ENCODE data around the gene ZFAND2B. TPM values are rescaled to one million over a fixed set of nuclear protein-coding genes. Genes with fewer than 3 reads are reported as not detected.

ZFAND2B gene
- polyA plus RNA-seq, 1 donor from 2014 or later = 73.6 TPM

- Histone ChIP-seq H2AFZ (ENCODE audit: low read depth, low read length) (peak overlapping the region; percentile 41), H3K27me3 (ENCODE audit: insufficient read depth, low read depth, low read length) (no peaks in the 10 kb centered on the region), H4K20me1 (ENCODE audit: insufficient read depth) (no peaks in the 10 kb centered on the region), H3K36me3 (ENCODE audit: insufficient read depth, low read length) (no peaks in the 10 kb centered on the region), H3K4me2 (ENCODE audit: low read length) (peak overlapping the region; percentile 95), H3F3A (ENCODE audit: insufficient read depth, low read length, poor library complexity, severe bottlenecking) (peaks cover 6% of the 10 kb centered on the region), H3K9me2 (ENCODE audit: insufficient read depth, low read length) (no peaks in the 10 kb centered on the region), H3K79me2 (replicated peaks; ENCODE audit: insufficient read depth, low read length) (peaks cover 17% of the 10 kb centered on the region), H3K9me3 (ENCODE audit: low read length) (no peaks in the 10 kb centered on the region), H3K4me3 (ENCODE audit: low read length) (peak overlapping the region; percentile 78), H3K9ac (ENCODE audit: low read length) (peak overlapping the region; percentile 93), H3K27ac (ENCODE audit: low read length) (peak overlapping the region; percentile 96)
- TF ChIP-seq EZH2 (IDR thresholded peaks at IDR 0.05; ENCODE audit: borderline replicate concordance, insufficient read depth, low read length, poor library complexity, severe bottlenecking) (no peak), TAF1 (IDR thresholded peaks at IDR 0.05; ENCODE audit: low read depth) (peak; percentile 48)
Measured at GRCh38 chr2:219228911-219229304, 22.3 kb downstream of the ZFAND2B start.

- peaks cover 6% of the 10 kb centered on the region for H3F3A ChIP-seq (ENCODE audit: insufficient read depth, low read length, poor library complexity, severe bottlenecking)
- no peaks in the 10 kb centered on the region for H4K20me1 ChIP-seq (ENCODE audit: insufficient read depth)
- H3K4me2 ChIP-seq (ENCODE audit: low read length) = peak within 1 kb of the TSS; percentile 95
- peak within 1 kb of the TSS; percentile 93 for H3K9ac ChIP-seq (ENCODE audit: low read length)
- H3K9me3 ChIP-seq (ENCODE audit: low read length) = no peaks in the 10 kb centered on the region
- no peak for TF ChIP-seq EZH2 (IDR thresholded peaks at IDR 0.05; ENCODE audit: borderline replicate concordance, insufficient read depth, low read length, poor library complexity, severe bottlenecking)
- peak; percentile 86 for TF ChIP-seq POLR2AphosphoS5 (IDR thresholded peaks at IDR 0.05)
- TF ChIP-seq MXI1 (conservative IDR thresholded peaks at IDR 0.05; ENCODE audit: poor library complexity, severe bottlenecking) = no peak
- TF ChIP-seq TAF1 (IDR thresholded peaks at IDR 0.05; ENCODE audit: low read depth) = peak; percentile 57
- peak; percentile 74 for TF ChIP-seq EP300 (conservative IDR thresholded peaks at IDR 0.05; ENCODE audit: poor library complexity, severe bottlenecking)
- TF ChIP-seq SMC3 (conservative IDR thresholded peaks at IDR 0.05; ENCODE audit: poor library complexity) = peak; percentile 45
- no peak for TF ChIP-seq REST (IDR thresholded peaks at IDR 0.05; ENCODE audit: borderline replicate concordance)
- TF ChIP-seq RAD21 (conservative IDR thresholded peaks at IDR 0.05) = peak; percentile 26
- TF ChIP-seq CTCF (IDR thresholded peaks at IDR 0.05; ENCODE audit: poor library complexity, severe bottlenecking) = peak; percentile 40
- peak within 1 kb of the TSS; percentile 78 for H3K4me3 ChIP-seq (ENCODE audit: low read length)
- peak within 1 kb of the TSS; percentile 96 for H3K27ac ChIP-seq (ENCODE audit: low read length)
- H3K27me3 ChIP-seq (ENCODE audit: insufficient read depth, low read depth, low read length) = no peaks in the 10 kb centered on the region
- H2AFZ ChIP-seq (ENCODE audit: low read depth, low read length) = peak within 1 kb of the TSS; percentile 41
- no peaks in the 10 kb centered on the region for H3K36me3 ChIP-seq (ENCODE audit: insufficient read depth, low read length)
- peaks cover 17% of the 10 kb centered on the region for H3K79me2 ChIP-seq (replicated peaks; ENCODE audit: insufficient read depth, low read length)
- no peaks in the 10 kb centered on the region for H3K9me2 ChIP-seq (ENCODE audit: insufficient read depth, low read length)
Measured at GRCh38 chr2:219229305-219230058, 22.9 kb downstream of the ZFAND2B start, which contains the start of the genes ANKZF1 and ATG9A. Gene ANKZF1, plus strand, starts transcription at chr2:219229806. Its CDS starts 452 bp downstream, at chr2:219230258. Gene ATG9A, minus strand, starts transcription at chr2:219229636. Its CDS starts 1,612 bp downstream, at chr2:219228024.
